Fibroblast of villous mesenchyme (primary cell): ENCODE measurements around the gene NUP35. TPM values are rescaled to one million over a fixed set of nuclear protein-coding genes. Genes with fewer than 3 reads are reported as not detected.

Source experiments
- DNase-seq: peaks from one replicate; pipeline ENCODE4 v3.0.0-alpha.2; 2010; ENCODE audit warnings: low read depth
- H3K4me3 ChIP-seq: 2 replicates; pipeline ENCODE4 v1.5.1; 2011; ENCODE audit warnings: low read depth, mild to moderate bottlenecking, low read length
- total RNA-seq: library from RNA; depleted of rRNA; stranded (reverse); fragments of >200 nt; gene quantifications from 2 replicates; pipeline ENCODE4 v1.2.3, GENCODE V29; 2012
- TF ChIP-seq, protein P1 (sequence below): IDR thresholded peaks from 2 replicates; pipeline ENCODE4 v1.5.1; 2012; ENCODE audit warnings: low read depth, mild to moderate bottlenecking, low read length; ENCODE audit not compliant: insufficient read depth

The NUP35 gene, protein sequence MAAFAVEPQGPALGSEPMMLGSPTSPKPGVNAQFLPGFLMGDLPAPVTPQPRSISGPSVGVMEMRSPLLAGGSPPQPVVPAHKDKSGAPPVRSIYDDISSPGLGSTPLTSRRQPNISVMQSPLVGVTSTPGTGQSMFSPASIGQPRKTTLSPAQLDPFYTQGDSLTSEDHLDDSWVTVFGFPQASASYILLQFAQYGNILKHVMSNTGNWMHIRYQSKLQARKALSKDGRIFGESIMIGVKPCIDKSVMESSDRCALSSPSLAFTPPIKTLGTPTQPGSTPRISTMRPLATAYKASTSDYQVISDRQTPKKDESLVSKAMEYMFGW
- 8.1 and 14.2 TPM in 2 replicates for total RNA-seq

DNA sequence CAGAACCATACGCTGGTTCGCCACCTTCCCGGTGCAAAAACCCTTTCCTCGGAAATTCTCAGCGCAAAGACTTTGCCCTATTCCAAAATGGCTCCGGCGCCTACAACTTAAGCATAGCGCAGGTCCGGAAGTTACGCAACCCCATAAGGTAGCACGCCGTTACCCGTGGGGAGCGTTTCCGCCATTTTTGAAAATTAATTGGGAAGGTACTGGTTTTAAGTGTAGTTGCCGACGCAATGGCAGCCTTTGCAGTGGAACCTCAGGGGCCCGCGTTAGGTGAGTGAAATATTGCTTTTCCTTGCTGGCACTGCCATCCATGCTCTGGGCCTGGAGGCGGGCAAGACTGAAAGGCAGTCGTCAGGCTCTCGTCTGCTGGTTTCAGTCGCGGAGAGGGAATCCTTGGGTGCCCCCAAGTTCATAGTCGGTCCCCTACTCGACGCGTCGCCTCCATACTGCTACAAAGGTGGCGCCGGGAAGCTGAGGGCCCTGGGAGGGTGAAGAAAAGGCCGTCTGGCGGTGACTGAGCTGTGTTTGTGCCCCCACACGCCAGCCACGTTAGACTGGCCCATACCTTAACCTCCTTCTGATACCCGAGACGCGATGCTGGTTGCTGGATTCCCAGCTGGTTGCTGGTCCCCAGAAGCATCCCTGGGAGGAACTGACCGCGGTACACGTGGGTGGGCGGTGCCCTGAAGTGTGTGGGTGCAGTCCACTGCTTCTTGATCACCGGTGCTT is at the start of gene NUP35:
TSS of gene NUP35 (plus strand) at position 222 of the 735 bp plus-strand sequence. CDS start at position 237, 15 bp downstream.
- peak within 1 kb of the TSS; percentile 95 for H3K4me3 ChIP-seq
- DNase-seq = peak; percentile 94
- TF ChIP-seq, protein P1, sequence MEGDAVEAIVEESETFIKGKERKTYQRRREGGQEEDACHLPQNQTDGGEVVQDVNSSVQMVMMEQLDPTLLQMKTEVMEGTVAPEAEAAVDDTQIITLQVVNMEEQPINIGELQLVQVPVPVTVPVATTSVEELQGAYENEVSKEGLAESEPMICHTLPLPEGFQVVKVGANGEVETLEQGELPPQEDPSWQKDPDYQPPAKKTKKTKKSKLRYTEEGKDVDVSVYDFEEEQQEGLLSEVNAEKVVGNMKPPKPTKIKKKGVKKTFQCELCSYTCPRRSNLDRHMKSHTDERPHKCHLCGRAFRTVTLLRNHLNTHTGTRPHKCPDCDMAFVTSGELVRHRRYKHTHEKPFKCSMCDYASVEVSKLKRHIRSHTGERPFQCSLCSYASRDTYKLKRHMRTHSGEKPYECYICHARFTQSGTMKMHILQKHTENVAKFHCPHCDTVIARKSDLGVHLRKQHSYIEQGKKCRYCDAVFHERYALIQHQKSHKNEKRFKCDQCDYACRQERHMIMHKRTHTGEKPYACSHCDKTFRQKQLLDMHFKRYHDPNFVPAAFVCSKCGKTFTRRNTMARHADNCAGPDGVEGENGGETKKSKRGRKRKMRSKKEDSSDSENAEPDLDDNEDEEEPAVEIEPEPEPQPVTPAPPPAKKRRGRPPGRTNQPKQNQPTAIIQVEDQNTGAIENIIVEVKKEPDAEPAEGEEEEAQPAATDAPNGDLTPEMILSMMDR = no peak

DNA sequence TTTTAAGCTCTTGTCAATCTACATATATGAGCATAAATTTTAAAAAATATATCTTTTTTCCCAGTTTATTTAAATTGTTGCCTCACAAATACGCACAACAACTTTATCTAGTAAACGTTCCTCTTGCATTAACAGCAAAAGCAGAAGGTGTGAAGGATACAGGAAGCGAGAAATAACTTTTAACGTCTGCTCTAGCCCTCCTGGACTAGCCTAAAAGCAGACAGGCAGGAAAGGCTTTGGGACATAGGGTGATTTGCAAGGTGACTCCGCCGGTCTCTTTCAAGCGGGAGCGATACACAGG is 46.1 kb upstream of the NUP35 start:
- no peak for DNase-seq
- TF ChIP-seq, protein P1 = no peak

DNA sequence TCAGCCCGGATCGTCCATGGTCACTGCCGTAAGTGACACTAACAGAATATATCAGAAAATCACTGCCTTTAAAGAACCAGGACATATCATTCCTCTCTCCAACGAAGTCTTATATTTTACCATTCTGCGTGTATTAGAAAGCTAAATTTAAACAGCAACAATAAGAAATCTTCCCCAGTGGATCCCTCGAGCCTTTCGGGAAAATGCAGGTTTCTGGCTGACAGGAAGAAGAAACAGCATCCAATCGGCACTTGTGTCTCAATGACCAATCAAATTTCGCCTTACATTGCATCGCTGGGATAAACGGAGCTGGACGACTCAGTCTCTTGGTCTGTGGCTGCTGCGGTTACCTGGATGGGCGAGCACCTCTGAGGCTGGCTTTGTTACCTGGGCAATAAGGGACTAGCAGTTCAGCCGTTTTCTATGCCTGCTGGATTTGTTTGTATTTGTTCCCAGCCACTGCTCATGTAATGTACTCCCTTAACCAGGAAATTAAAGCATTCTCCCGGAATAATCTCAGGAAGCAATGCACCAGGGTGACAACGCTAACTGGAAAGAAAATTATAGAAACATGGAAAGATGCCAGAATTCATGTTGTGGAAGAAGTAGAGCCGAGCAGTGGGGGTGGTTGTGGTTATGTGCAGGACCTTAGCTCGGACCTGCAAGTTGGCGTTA is 45.6 kb upstream of the NUP35 start, which contains the start of gene DUSP19:
TSS of gene DUSP19 (plus strand) at position 284 of the 675 bp plus-strand sequence. CDS start at position 471, 187 bp downstream.
- TF ChIP-seq, protein P1 = no peak
- DNase-seq = peak; percentile 92
- H3K4me3 ChIP-seq = peak within 1 kb of the TSS; percentile 87

More for the DNA sequence above, 46.1 kb upstream of the NUP35 start:
- H3K4me3 ChIP-seq = peak overlapping the region; percentile 87

DNA sequence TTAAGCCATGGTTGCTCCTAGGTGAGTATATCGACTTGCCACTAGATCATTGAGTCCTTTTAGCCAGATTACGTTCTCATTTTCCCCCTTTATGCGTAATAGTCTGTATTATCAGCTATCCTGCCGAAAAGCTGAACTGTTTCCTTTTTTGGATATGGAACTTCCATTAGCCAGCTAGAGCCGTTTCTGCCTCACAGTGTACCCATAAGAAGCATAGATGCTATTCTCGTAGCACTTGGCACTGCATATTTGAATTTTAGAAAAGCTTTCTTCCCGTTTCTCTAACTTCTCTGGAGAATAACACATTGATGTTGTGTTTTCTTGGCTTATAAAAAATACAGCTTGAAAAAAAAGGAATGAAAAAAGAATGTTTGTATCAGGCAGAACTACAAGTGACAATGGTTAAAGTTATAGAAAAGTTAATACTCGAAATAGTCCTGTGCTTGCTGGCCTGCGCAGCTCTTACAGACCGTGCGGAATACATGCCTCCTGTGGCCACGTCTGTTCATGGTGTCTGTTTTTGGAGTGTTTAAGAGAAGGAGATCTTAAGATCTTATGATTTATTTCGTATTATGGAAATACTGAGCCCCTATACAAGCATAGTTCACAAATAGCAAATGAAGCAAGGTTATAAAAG is 45.0 kb upstream of the NUP35 start:
- DNase-seq = peak; percentile 15
- H3K4me3 ChIP-seq = peak overlapping the region; percentile 87
- TF ChIP-seq, protein P1 = no peak

DNA sequence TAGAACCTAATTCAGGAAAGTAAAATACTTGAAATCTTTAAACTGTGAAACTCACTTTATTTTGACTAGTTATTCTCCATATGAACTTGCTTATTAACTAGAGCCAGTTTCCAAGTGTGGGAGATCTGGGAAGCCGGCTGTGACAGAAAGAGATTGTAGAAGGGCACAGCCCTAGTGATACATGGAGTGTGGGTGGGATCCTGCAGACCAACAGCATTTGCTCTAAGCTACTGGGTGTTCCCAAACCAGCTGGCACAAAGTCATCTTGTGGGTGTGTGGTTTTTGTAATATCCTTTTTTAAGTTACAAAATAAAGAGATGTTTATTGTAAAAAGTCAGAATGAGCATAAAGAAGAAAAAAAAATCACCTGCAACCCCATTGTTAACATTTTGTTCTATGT is 42.3 kb upstream of the NUP35 start:
- TF ChIP-seq, protein P1 = no peak
- H3K4me3 ChIP-seq = no peak overlapping the region
- DNase-seq = no peak

DNA sequence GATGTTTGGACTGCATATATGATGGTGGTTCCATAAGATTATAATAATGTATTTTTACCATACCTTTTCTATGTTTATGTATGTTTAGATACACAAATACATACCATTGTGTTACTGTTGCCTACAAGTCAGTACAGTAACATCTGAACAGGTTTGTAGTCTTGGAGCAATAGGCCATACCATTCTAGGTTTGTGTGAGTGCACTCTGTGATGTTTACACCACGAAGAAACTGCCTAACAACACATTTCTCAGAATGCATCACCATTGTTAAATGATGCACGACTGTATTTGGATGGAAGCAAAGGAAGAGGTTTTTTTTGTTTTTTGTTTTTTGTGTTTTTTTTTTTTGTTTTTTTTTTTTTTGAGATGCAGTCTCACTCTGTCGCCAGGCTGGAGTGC is 36.2 kb upstream of the NUP35 start:
- no peak for DNase-seq
- no peak overlapping the region for H3K4me3 ChIP-seq
- TF ChIP-seq, protein P1 = no peak
